Neural cell (in vitro differentiated cells): ENCODE data around the gene EXD3. TPM values are rescaled to one million over a fixed set of nuclear protein-coding genes. Genes with fewer than 3 reads are reported as not detected.

ENCODE experiments used
- H2AFZ ChIP-seq: fragments of 200-600, 300-800 bp; sonication (generic), shearing (Covaris generic); 2 replicates; pipeline ENCODE4 v1.6.0; 2014; ENCODE audit warnings: low read depth, mild to moderate bottlenecking, antibody characterized with exemption, low read length, moderate library complexity
- H3F3A ChIP-seq: fragments of 200-600 bp; shearing (Covaris generic); 2 replicates; pipeline ENCODE4 v1.6.1; 2016; ENCODE audit warnings: mild to moderate bottlenecking, moderate library complexity, mixed read lengths, antibody characterized with exemption, low read length; ENCODE audit not compliant: insufficient read depth, poor library complexity, severe bottlenecking
- H3K27ac ChIP-seq: fragments of 200-600, 300-800 bp; sonication (generic), shearing (Covaris generic); 2 replicates; pipeline ENCODE4 v1.5.1; 2014; ENCODE audit warnings: mild to moderate bottlenecking, low read length, moderate library complexity
- H3K27me3 ChIP-seq: fragments of 300-800, 200-600 bp; sonication (generic), shearing (Covaris generic); 2 replicates; pipeline ENCODE4 v1.6.0; 2014; ENCODE audit warnings: mild to moderate bottlenecking, low read depth, low read length, moderate library complexity; ENCODE audit not compliant: insufficient read depth
- H3K36me3 ChIP-seq: fragments of 300-800, 200-600 bp; sonication (generic), shearing (Covaris generic); 2 replicates; pipeline ENCODE4 v1.5.1; 2014; ENCODE audit warnings: mild to moderate bottlenecking, antibody characterized with exemption, low read length, moderate library complexity; ENCODE audit not compliant: insufficient read depth
- H3K4me2 ChIP-seq: fragments of 300-800, 200-600 bp; sonication (generic), shearing (Covaris generic); 2 replicates; pipeline ENCODE4 v1.6.0; 2014; ENCODE audit warnings: mild to moderate bottlenecking, low read length
- H3K4me3 ChIP-seq: fragments of 300-800, 200-600 bp; sonication (generic), shearing (Covaris generic); 2 replicates; pipeline ENCODE4 v1.5.1; 2014; ENCODE audit warnings: mild to moderate bottlenecking, low read length, moderate library complexity
- H3K79me2 ChIP-seq: fragments of 200-600 bp; shearing (Covaris generic); replicated peaks from 2 replicates; pipeline ENCODE4 v1.6.0; 2014; ENCODE audit warnings: mild to moderate bottlenecking, low read length, moderate library complexity; ENCODE audit not compliant: insufficient read depth
- H3K9ac ChIP-seq: fragments of 300-800, 200-600 bp; sonication (generic), shearing (Covaris generic); 2 replicates; pipeline ENCODE4 v1.6.1; 2016; ENCODE audit warnings: mild to moderate bottlenecking, low read length, mixed read lengths
- H3K9me2 ChIP-seq: fragments of 200-600 bp; shearing (Covaris generic); 2 replicates; pipeline ENCODE4 v1.6.1; 2016; ENCODE audit warnings: mild to moderate bottlenecking, low read length, mixed read lengths; ENCODE audit not compliant: insufficient read depth
- H3K9me3 ChIP-seq: fragments of 200-600, 300-800 bp; sonication (generic), shearing (Covaris generic); 2 replicates; pipeline ENCODE4 v1.6.1; 2016; ENCODE audit warnings: mild to moderate bottlenecking, mixed run types, low read length, moderate library complexity, mixed read lengths
- H4K20me1 ChIP-seq: fragments of 200-600 bp; shearing (Covaris generic); 2 replicates; pipeline ENCODE4 v1.6.1; 2016; ENCODE audit warnings: mild to moderate bottlenecking, mixed run types; ENCODE audit not compliant: insufficient read depth
- CTCF ChIP-seq: fragments of 450-650 bp; IDR thresholded peaks from 2 replicates; pipeline ENCODE4 v1.5.1; 2014; ENCODE audit warnings: antibody characterized with exemption, mild to moderate bottlenecking, moderate library complexity; ENCODE audit not compliant: poor library complexity, severe bottlenecking
- EP300 ChIP-seq: fragments of 450-650 bp; conservative IDR thresholded peaks from 2 replicates; pipeline ENCODE4 v1.6.1; 2014; ENCODE audit warnings: antibody characterized with exemption, mild to moderate bottlenecking, moderate library complexity; ENCODE audit not compliant: poor library complexity, severe bottlenecking
- EZH2 ChIP-seq: fragments of 200-600, 300-800 bp; shearing (Covaris generic), sonication (generic); IDR thresholded peaks from 2 replicates; pipeline ENCODE4 v1.6.1; 2014; ENCODE audit warnings: antibody characterized with exemption, low read length, borderline replicate concordance, mild to moderate bottlenecking; ENCODE audit not compliant: insufficient read depth, poor library complexity, severe bottlenecking
- MXI1 ChIP-seq: fragments of 450-650 bp; conservative IDR thresholded peaks from 2 replicates; pipeline ENCODE4 v1.6.1; 2014; ENCODE audit warnings: antibody characterized with exemption, mild to moderate bottlenecking; ENCODE audit not compliant: poor library complexity, severe bottlenecking
- POLR2AphosphoS5 ChIP-seq: IDR thresholded peaks from 2 replicates; pipeline ENCODE4 v1.6.1; 2012
- RAD21 ChIP-seq: fragments of 450-650 bp; conservative IDR thresholded peaks from 2 replicates; pipeline ENCODE4 v1.6.1; 2014; ENCODE audit warnings: antibody characterized with exemption, mild to moderate bottlenecking, moderate library complexity
- REST ChIP-seq: IDR thresholded peaks from 2 replicates; pipeline ENCODE4 v1.6.1; 2012; ENCODE audit warnings: borderline replicate concordance
- SMC3 ChIP-seq: fragments of 450-650 bp; conservative IDR thresholded peaks from 2 replicates; pipeline ENCODE4 v1.6.1; 2014; ENCODE audit warnings: antibody characterized with exemption, mild to moderate bottlenecking, moderate library complexity; ENCODE audit not compliant: poor library complexity
- TAF1 ChIP-seq: IDR thresholded peaks from 2 replicates; pipeline ENCODE4 v1.6.1; 2012; ENCODE audit warnings: low read depth
- polyA plus RNA-seq: library from polyadenylated mRNA; depleted of rRNA; stranded (reverse); fragments of >200 nt; gene quantifications from 2 replicates; pipeline ENCODE4 v1.2.3, GENCODE V29; 2014

EXD3 gene
- polyA plus RNA-seq, 1 donor from 2014 or later: 32.9 TPM

GRCh38 chr9:137315581-137316011 is 107.4 kb downstream of the EXD3 start:
- H3K27ac ChIP-seq: no peak overlapping the region
- H3F3A ChIP-seq: no peaks in the 10 kb centered on the region
- no peaks in the 10 kb centered on the region for H3K27me3 ChIP-seq
- no peaks in the 10 kb centered on the region for H3K79me2 ChIP-seq
- H2AFZ ChIP-seq: no peak overlapping the region
- H4K20me1 ChIP-seq: no peaks in the 10 kb centered on the region
- TF ChIP-seq RAD21 (no peak), POLR2AphosphoS5 (no peak), SMC3 (no peak), MXI1 (no peak), CTCF (no peak), EP300 (no peak), REST (no peak)
- no peak overlapping the region for H3K4me2 ChIP-seq
- no peaks in the 10 kb centered on the region for H3K9me2 ChIP-seq
- no peak overlapping the region for H3K9ac ChIP-seq
- no peaks in the 10 kb centered on the region for H3K36me3 ChIP-seq
- H3K9me3 ChIP-seq: no peaks in the 10 kb centered on the region
- H3K4me3 ChIP-seq: peak overlapping the region; percentile 13

GRCh38 chr9:137314561-137315560 is 108.1 kb downstream of the EXD3 start:
- Histone ChIP-seq H2AFZ (no peak overlapping the region), H3K27ac (no peak overlapping the region), H4K20me1 (no peaks in the 10 kb centered on the region), H3K4me3 (no peak overlapping the region), H3K9ac (no peak overlapping the region), H3K9me2 (no peaks in the 10 kb centered on the region), H3K9me3 (no peaks in the 10 kb centered on the region), H3K36me3 (no peaks in the 10 kb centered on the region), H3K4me2 (no peak overlapping the region), H3K27me3 (no peaks in the 10 kb centered on the region), H3K79me2 (no peaks in the 10 kb centered on the region), H3F3A (no peaks in the 10 kb centered on the region)
- no peak for TF ChIP-seq CTCF
- TF ChIP-seq TAF1: no peak
- TF ChIP-seq POLR2AphosphoS5: no peak
- no peak for TF ChIP-seq SMC3
- TF ChIP-seq REST: no peak
- no peak for TF ChIP-seq RAD21
- TF ChIP-seq EZH2: no peak
- no peak for TF ChIP-seq MXI1
- no peak for TF ChIP-seq EP300
